ENCODE measurements around the gene NUP133.

GRCh38 chr1:229408458-229409037, 99.6 kb downstream of the NUP133 start:
- TF ChIP-seq CTCF (IDR thresholded peaks at IDR 0.05) (no peak), EZH2 (IDR thresholded peaks at IDR 0.05; ENCODE audit: borderline replicate concordance, insufficient read depth, low read depth, low read length, poor library complexity, severe bottlenecking) (no peak)
